NT2/D1 (cell line): ENCODE measurements around the gene TALDO1.

ENCODE experiments used
- SUZ12 ChIP-seq: IDR thresholded peaks from 2 replicates; pipeline ENCODE4 v1.6.1; 2011; ENCODE audit not compliant: insufficient read length, insufficient read depth; ENCODE audit errors: extremely low read depth
- YY1 ChIP-seq: IDR thresholded peaks from 2 replicates; pipeline ENCODE4 v1.6.1; 2011; ENCODE audit not compliant: insufficient read length, insufficient read depth
- ZNF274 ChIP-seq: IDR thresholded peaks from 2 replicates; pipeline ENCODE4 v1.6.1; 2011; ENCODE audit warnings: mild to moderate bottlenecking, low read depth, low read length

DNA sequence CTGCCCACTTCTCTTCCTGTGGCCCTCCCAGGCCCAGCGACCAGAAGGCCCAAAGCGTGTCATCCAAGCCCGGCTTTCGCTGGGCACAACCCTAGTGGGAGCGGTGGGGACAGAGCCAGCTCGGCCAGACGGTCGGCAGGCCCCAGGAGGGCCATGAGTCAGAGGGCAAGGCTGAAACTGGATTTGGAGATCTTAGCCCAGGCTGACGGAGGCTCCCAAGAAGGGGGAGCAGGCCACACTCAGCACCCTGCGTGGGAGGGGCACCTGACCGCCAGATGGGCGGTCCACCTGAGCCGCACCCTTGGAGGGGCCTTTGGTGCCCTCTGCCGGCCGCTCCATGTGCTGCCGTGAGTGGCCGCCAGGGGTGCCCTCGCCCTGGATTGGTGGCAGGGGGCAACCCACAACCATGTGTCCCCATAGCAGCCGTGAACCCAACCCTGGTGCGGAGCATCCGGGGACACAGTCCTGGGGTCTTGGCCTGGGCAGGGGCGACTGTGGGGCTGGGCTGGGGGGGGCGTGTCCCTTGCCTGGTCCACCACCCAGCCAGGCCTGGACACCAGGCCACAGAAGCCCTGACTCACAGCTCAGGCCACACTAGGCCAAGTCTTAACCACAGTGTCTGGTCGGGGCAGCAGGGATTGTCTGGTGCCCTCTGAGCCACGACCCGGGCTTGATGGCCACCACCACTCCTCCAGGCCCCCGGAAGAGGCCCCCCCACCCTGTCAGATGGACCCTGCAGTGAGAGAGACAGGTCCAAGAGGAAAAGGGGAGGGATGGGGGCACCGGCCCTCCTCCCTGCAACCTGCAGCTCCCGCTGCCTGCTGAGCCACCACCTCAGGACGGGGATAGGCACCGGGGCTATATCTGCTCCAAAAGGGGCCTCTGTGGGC, 19.2 kb upstream of the TALDO1 start:
- no peak for TF ChIP-seq SUZ12
- no peak for TF ChIP-seq ZNF274
- TF ChIP-seq YY1: no peak
